A172 (cell line): Measurements from ENCODE around the gene PDIA5. TPM values are rescaled to one million over a fixed set of nuclear protein-coding genes. Genes with fewer than 3 reads are reported as not detected.

Experiments
- DNase-seq: peaks from one replicate; pipeline ENCODE4 v3.0.0-alpha.2; 2015; ENCODE audit warnings: low spot score
- total RNA-seq: library from RNA; depleted of rRNA; stranded (reverse); fragments of >200 nt; shearing (Covaris generic); gene quantifications from 2 replicates; pipeline ENCODE4 v1.2.3, GENCODE V29; 2014

PDIA5 gene
- total RNA-seq, 1 experiment from 2014 or later = 15.0 TPM

DNA sequence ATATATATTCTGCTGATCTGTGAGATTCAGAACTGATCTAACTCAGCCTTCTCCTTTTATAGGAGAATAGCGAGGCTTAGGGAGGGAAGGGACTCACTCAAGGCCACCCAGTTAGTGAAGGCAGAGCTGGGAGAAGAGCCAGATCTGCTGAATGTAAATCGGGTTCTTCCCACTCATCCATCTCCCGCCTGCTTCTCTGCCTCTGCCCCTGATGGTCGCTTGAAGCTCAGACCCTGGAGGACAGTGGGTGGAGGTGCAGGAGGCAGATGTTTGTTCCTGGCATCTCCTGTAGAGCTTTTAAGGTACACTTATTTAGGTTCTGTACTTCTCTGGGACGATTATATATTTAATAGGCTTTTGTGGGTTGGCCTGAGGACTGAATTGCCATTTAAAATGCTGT, 4.3 kb downstream of the PDIA5 start:
- DNase-seq = no peak

DNA sequence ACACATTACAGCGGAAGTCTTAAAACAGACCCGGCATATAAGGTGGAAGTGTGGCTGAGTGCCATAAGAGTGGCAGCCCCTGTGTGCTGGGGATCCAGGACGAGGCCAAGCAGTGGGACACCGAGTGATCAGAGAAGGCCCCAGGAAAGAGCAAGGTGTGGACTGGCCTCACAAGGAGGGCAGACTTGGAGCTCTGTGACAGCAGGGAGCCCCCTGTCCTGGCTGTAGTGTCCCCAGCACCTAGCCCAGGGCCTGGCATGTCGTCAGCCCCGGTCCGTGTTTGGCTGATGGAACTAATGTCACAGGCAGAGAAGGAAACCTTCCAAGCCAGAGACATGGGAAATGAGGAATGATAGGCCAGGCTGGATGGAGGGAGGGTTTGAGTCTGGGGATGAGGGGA, 4.8 kb downstream of the PDIA5 start:
- no peak for DNase-seq

DNA sequence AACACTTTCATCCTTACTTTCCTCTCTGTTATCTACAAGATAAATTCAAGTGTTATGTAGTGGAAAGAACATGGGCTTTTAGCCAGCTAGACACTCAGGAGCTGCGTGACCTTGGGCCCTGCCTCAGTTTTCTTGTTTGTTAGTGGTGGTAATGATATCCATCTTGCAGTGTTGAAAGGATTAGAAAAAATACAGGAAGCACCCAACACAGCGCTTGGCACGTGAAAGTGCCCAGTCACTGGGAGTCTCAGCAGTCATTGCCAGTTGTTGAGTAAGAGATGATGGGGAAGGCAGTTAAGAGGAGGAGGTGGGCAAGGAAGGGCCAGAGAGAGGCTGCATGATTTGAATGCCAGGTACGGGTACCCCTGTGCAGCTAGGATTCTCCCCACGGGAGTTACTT, 5.3 kb downstream of the PDIA5 start:
- no peak for DNase-seq

DNA sequence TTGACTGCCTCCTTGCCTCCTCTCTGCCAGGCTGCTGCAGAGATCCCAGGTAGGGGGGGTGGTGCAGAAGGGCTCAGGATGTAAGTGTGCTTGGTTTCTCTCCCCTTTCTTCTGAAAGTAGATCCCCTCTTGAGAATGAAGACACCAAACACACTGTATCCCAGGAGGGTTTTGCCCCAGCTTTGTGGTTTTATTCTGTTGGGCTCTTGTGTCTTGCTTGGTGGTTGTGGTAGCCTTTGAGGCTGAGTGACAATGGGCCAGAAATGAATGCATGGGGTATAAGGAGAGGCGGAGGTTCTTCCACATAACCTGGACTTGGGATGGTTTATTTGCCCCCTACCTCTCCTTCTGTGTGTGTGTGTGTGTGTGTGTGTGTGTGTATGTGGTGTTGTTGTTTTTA, 5.7 kb downstream of the PDIA5 start:
- DNase-seq = no peak

DNA sequence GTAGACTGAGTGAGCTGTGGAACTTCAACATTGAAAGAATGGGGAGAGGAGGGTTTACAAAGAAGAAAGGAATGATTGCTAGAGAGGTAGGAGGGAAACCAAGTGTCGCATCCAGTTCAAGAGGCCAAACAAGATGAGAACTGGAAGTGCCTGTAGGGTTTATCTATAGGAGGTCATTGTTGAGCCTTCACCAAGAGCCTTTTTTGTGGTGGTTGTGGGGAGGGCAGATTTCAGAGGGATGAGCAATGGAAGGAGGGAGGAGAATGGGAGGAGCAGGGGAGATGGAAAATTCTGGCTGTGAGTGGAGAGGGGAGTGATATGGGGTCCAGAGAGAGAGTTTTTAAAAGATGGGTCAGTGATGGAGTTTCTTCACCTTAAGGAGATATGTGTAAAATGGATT, 8.5 kb downstream of the PDIA5 start:
- DNase-seq = no peak

DNA sequence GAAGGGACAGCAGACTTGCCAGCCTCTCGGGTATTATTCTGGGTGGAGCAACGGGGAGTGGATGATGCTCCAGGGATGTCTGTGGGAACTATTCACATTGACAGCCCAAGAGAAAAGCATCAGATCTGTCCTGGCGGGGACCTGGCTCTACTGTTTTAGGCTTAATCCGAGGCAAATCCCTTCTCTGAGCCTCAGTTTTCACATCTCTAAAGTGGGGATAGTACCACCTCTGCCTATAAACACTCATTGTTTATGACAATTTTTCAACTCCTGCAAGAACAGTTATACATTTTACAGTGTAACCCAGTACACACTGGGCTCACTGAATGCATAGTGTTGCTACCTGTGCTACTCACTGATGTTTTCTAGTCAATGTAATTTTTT, 9.3 kb downstream of the PDIA5 start:
- no peak for DNase-seq

DNA sequence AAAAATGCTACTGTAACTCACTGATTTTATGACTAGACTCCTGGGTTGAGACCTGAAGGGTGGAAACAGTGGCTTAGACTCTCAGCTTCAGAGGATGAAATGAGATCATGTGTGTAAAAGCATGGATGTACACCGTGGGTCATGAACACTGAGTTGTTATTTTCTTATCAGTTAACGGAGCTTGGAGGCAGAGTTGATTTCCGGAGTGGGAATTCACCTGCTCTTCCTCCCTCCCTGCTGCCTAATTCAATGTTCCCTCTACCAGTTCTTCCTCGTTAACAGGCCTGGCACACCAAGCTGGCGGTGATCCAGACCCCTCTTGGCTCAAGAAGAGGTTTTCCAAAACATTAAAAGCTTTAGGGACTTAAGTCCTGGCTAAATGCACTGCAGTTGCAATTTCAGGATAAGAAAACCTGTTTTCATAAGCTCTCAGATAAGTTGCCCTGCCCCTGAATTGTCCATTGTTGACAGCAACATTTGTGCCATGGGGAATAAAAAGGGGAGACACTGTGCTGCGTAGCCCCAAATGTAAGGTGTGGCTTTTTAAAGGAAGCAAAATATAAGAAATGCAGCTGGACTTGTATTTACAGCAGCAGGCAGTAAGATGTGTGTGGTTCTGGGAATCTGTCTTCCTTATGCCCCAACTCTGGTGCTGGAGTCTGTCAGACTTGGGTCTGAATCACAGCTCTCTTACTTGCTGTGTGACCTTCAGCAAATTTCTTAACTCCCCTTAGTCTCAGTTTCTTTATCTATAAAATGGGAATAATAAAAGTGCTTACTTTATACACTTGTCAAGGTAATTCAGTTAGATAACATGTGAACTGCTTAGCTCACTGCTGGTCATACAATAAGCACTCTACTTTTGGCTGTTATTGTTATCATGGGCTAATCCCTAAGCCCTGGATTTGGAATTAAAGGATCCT, 9.9 kb downstream of the PDIA5 start:
- DNase-seq = no peak

DNA sequence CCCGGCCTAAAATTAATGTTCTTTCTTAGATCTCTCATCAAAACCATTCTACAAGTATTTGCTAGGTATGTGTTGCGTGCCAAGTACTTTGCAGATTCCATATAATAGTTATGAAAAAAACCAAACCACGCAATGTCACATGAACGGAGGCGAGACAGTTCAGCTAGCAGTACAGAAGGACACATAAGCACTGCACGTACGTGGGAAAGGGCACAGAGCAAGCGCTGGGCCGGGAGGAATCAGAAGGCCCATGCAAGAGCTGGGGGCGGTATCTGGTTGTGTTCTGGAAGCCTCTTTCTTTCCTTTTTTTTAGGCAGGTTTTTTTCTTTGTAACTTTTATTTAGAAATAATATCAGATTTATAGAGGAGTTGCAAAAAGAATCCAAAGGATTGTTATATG, 11.3 kb downstream of the PDIA5 start:
- no peak for DNase-seq

DNA sequence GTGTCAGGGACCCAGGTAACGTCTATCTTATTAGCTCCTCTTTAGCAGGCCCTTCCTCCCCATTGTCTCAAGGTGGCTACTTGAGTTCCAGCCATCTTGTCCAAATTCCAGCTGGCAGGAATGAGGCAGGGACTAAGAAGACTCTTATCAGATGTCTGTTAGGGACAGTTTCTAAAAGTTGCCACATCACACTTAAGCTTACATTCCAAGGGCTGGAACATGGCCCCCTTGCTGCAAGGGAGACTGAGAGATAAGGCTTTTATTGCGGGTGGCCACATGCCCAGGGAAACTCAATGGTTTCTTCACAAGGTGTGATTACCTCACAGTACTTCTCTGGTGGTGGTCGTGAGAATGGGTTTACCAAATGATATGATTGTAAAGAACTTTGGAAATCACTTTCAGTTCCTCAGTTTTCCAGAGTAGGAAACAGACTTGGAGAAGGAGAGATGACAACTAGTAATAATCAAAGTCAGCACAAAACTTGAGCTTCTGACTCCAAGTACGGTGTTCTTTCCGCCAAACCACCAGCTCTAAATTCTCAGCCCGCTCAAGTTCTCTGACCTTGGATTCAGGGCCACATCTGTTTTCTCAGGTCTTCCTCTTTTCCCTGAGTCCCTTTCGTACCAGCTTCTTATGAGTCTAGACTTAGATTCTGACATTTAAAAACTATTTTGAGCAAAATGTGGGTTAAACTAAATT, 14.2 kb downstream of the PDIA5 start:
- DNase-seq = no peak

DNA sequence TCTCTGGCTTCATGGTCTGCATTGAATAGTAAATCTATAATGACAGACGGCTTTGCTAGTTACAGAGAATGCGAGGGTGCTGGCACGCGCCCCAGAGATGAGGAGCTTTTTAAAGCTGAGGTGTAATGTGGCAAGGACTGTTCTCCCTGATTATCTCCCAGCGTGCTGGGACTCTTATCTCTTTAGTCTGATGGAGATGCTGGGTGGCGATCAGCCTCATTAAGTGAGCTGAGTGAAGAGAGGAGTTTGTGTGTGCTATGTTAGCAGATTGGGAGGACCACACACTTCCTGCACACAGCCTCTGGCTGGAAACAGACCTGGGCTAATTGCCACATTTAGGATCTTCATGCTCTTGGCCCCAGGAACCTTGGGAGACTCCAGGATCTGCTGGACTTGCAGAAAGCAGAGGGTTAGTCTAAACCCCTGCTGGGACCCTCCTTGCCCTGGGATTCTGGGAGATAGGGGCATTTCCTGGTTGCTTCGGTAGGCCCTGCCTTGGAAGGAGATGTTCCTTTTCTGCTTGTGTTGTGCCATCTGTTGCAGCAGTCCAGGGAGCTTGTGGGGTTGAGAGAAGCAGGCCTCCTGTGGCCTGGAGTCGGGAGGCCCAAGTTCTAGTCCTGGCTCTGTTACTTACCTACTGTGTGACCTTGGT, 15.0 kb downstream of the PDIA5 start:
- DNase-seq = no peak

DNA sequence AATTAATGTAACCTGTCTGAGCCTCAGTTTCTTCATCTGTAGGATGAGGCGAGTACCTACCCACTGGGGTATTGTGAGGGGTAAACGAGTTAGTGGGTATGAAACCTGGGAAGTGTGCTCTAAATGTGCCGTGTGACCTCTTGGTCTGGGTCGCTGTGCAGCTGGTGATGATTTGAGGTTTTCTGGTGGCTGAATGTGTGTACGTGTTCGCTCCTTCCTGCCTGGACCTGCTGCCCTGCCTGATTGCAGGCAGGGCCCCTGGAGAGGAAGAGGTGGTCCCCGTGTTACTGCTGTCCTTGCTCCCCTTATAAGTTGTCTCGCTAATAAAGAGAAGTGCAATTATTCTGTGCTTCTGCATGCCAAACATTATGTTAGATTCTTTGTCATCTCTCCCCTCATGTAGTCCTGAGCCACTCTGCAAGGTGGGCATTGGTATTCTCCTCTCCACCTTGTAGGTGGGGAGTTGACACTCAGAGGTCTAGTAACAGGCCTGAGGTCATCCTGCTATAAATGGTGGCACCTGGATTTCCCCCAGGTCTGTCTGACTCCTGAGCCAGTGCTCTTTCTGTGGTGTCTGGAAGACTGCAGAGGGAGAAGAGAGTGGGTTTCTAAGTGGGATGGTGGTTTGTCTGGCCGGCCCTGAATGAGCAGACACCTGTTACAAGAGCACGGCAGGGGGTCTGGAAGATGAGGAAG, 15.7 kb downstream of the PDIA5 start:
- no peak for DNase-seq

DNA sequence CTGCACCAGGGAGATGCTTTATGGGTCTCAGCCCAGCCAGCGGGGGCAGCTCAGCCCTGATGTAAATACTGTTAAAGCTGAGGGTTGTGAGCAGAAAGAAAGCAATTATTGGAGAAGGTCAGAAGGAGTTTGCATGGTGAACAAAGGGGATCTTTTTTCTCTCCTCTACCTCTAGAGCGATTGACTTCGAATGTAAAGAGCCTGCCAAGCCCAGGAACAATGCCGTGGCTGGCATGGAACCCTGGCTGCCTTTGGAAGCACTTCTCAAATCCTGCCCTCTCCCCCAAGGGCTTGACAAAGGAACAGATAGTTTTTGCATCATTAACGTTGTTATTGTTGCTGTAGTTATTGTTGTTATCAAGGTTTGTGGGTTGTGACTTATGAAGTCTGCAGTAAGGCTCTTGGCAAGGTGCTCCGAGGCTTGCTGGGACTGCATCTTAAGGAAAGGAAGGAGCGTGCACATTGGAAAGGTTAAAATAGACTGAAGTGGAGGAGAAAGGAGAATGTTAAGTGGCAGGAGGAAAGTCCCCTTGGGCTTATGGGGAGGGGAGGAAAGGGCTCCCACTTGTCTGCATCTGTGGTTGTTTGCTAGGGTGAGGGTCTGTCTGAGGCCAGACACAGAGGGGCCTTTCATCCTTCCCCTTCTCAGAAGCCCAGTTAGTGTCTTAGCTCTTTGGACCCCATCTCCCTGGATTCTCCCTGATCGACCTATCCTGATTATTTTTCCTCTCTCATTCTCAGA, 16.7 kb downstream of the PDIA5 start:
- DNase-seq = no peak

DNA sequence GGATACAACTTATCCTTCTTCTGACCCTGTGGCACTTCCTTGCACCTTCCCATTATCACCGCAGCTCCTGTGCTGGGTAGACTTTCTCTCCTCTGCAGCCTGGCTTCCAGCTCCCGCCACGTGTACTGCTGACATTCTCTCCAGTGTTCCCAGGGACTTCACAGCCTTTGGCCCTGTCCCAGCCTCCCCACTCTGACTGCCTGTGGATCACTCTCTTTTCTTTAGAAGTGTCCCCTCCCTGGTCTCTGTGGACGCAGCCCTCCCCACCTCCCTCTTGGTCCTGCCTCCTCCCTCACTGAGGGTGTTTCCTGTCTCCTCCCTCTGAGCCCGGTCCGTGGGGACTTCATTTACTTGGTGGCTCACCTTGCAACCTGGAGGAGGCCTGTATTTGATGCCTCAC, 17.4 kb downstream of the PDIA5 start:
- DNase-seq = no peak

DNA sequence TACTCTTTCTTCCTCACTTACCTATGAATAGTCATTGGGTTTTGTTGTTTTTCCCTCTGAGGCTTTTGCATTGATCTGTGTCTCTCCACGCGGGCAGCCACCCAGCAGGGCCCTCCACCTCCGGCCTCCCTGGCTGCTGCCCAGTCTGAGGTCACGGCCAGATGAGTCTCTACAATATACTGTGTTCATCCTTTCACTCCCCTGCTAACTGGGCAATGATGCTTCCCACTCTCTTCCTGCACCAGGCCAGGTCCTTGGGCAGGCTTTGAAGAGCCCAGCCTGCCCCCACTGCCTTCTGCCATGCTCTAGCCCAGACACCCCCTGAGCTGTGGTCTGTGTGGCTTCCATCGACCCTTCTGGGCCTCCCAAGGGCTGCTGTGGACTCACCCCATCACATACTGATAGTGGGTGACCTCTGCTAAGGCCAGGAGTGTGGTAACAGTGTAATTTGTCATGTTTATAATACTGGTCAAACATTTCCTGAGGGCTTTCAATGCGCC, 18.0 kb downstream of the PDIA5 start:
- DNase-seq = no peak

DNA sequence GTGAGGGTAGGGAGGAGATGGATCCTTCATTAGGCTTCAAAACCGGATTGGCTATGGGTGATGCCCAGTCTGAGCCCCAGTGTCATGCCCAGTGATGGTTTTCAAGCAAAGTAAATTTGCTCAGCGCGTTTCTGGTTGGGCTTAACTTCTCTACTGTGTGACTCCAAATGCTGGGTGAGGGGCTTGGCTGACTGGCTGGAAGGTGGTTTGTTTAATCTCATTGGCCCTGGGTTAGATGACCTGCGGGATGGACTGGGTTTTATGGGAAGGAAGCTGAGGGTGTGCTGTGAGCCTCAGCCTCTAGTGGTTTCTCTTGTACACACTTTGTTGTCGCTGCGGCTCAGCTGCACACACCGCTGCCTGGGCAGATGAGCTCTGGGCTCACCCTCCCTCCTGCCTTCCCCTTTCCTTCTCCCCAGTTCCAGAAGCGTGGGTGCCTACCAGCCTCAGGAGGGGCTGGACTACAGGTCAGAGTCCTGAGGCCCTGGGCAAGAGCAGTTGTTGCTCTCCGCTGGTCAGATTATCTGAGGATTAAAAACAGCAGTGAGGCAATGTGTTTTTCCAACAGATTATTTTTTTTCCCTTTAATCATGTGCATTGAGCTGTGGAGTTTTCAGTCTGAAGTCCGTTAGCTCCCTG, 18.6 kb downstream of the PDIA5 start:
- no peak for DNase-seq

DNA sequence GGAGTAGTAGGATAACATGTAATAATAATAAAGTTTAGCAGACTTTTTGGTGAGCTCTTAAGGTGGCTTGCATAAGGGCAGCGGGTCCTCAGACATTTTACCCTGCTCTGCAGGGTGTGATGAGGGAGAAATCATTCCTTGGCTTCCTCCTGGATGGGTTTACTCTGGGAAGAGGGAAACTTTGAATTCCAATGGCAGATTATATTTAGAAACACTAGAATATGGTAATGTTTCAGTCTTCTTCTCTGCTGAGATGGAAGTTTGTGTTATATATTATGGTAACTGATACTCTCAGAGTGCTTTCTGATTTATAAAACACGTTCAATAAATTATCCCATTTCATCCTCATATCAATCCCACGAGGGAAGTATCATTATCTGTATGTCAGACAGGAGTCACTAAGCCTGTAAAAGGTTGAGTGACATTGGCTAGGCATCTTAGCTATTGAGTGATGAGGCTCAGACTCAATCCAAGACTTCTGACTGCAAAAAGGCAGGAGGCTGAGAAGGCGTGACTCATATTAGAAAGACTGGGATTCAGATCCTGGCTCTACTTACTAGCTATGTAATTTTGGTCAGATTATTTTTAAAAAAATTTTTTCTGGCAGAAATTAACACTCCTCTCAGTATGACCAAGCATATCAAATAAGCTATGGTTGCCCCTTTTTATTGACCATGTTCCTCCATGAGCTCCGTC, 19.3 kb downstream of the PDIA5 start:
- no peak for DNase-seq

DNA sequence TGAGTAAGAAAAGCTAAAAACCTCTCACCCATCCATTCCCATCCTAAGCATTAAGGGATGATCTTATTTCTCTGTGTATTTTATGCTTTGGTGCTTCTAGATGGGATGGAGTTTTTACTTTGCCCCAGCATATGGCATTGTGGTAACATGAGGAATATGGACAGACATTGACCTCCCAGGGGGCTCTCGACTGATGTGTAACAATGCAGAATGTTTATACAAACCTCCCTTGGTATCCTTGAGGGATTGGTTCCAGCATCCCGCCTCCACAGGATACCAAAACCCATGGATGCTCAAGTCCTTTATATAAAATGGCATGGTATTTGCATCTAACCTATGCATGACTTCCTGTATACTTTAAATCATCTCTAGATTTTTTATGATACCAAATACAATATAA, 21.6 kb downstream of the PDIA5 start:
- no peak for DNase-seq

DNA sequence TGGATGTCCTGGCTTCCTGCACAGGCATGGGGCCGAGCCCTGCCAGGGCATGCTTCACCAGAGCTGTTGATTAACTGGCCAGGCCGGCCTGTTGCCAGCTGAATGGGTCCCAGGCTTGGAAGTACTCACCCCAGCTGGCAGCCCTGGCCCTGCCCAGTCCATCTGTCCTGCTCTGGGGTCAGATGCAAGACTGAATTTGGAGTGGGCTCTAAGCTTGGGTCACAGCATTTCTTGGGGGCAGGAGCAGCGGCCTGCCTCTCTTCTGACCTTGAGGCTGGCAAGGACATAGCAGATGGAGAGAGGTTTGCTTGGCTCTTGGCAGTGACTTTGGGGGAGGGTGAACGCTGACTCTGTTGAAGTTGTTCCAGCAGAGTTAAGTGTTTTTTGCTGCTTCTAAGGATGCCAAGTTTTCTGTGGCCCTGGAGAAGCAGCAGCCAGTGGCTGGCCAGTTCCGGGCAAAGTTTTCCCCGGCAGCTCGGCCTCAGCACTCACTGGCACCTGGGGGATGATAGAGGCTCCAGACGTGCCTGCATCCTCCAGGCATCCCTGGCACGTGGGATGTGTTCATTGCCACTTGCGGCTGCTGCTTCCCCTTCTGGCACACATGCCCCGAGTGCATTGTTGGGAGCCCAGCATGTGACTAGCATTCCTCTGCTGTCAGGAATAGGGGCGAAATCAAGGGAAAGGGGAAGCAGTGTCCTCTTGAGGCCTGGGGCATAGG, 22.9 kb downstream of the PDIA5 start:
- DNase-seq = no peak

DNA sequence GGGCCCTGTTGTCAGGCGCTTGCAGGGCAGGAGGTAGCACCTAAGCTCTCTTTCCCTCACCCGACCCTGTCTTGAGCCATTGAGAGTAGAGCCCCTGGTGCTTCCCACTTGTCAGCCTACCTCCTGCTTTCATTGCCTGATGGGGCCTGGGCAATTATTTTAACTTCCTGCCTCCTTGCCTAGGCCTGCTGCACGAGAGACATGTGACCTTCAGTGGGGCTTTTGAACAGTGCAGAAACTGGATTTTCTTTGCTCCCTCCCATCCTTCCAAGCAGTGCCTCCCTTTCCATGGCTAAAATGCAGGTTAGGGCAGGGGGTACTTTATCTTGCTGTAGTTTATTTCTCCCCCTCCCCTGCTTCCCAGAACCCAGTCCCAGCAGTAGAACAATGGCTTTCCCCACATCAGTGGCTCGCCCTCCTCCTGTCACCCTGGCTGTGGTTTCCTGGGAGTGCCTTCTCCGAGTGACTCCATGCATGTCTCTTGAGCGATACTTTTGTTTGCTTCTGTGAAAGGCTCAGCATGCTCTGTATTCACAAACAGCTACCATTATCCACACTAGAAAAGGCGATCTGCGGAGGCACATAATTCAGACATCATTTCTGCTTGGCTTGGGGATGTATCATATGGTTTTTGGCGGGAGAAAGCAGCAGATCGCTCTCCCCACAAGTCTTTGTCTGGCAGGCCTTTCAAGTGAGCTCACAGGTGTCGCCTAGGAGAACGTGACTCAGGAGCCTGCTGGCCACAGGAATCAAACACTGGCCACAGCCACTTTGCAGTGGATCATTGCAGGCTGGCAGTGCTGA, 24.1 kb downstream of the PDIA5 start:
- DNase-seq = peak; percentile 31
